Pancreas (tissue), 10 donors: Measurements from ENCODE around the gene CDC23. TPM values are rescaled to one million over a fixed set of nuclear protein-coding genes. Genes with fewer than 3 reads are reported as not detected.

Experiments used
- ATAC-seq, 4 donors: fragments of 200-7000 bp; cut with Tn5 transposase; one replicate each; pipeline versions ENCODE4 v1.8.0 to v1.9.1; 2020; ENCODE audit warnings: mild to moderate bottlenecking in 4 of 4, moderate library complexity in 4 of 4
- DNase-seq, 6 donors: peaks; one replicate each; pipeline ENCODE4 v3.0.0-alpha.2; 2020
- FAIRE-seq: peaks from 2 replicates; lab custom pipeline; 2012; peaks lifted over from hg19 to GRCh38; lab: Jason Lieb, UNC
- H3K27ac ChIP-seq, 4 donors: fragments of 200-600 bp; sonication (generic); 1 replicate in 3 of 4; 2 replicates in 1 of 4; pipeline versions ENCODE4 v1.5.0 to v1.8.0; 2020
- H3K27me3 ChIP-seq, 4 donors: fragments of 200-600 bp; one replicate each; pipeline ENCODE4 v1.8.0; 2021
- H3K36me3 ChIP-seq, 3 donors: fragments of 200-600 bp; sonication (generic) in 1 of 3; one replicate each; pipeline versions ENCODE4 v1.5.0 to v1.8.0; 2020 to 2021
- H3K4me1 ChIP-seq, 3 donors: fragments of 200-600 bp; one replicate each; pipeline ENCODE4 v1.8.0; 2021
- H3K4me3 ChIP-seq, 4 donors: fragments of 200-600 bp; sonication (generic) in 2 of 4; one replicate each; pipeline versions ENCODE4 v1.5.0 to v1.8.0; 2020 to 2021
- H3K9me3 ChIP-seq, 4 donors: fragments of 200-600 bp; one replicate each; pipeline ENCODE4 v1.8.0; 2021
- CTCF ChIP-seq, 4 donors: fragments of 200-600 bp; sonication (generic) in 3 of 4; IDR thresholded peaks; one replicate each; pipeline versions ENCODE4 v1.5.0 to v1.8.0; 2021; ENCODE audit warnings: antibody characterized with exemption in 4 of 4
- WGBS, 2 donors: extraction: QIAGEN DNeasy Blood & Tissue Kit; methylation state at CpG; one replicate each; pipeline ENCODE4 v1.1.7; 2013; 5-methylcytosine and 5-hydroxymethylcytosine counted together
- intact Hi-C, 3 donors: fragments of 100-400 bp; cut with DNase I; formaldehyde crosslinking; loops; one replicate each; pipeline versions ENCODE4 v1.11.1 to v1.14.2; 2022
- polyA plus RNA-seq, 2 donors: library from polyadenylated mRNA; stranded (reverse); fragments of 200-250 nt; gene quantifications; one replicate each; pipeline ENCODE4 v1.2.3, GENCODE V29; 2013
- total RNA-seq, 6 donors: library from RNA; stranded (reverse); fragmentation: NEBNext Ultra II Directional in 4 of 6; extraction: Animal tissue kit (Norgen Biotek cat#: 25700) in 4 of 6; gene quantifications; one replicate each; pipeline versions ENCODE4 v1.2.1 to v1.2.4, GENCODE V29; 2021 to 2023
- donor health status: healthy with polysubstance abuse.
- donor health status: DM: no; HTN: no; CAD: no; lungs with moderate emphysema.
- donor health status: DM: no; HTN: no; CAD: no.
- donor health status: control.
- donor health status: control.
- donor health status: Bipolar disorder and iron deficiency.
- donor health status: DM: yes; HTN: yes; CAD: no.
- donor health status: DM: no; HTN: no; CAD: no.
- donor health status: DM: no; HTN: no; CAD: no.
- donor health status: DM: yes; HTN: yes; CAD: no.

CDC23 gene
- total and polyA plus RNA-seq, 8 donors, result 4.8 to 12.1 (median 8.1) TPM

- no peak for ATAC-seq
- H3K4me1 ChIP-seq, result peaks cover 0 to 7% (median 0%) of the 10 kb centered on the region in 3 donors
- peak overlapping the region in 2 of 4 donors; percentile 61 to 67 for H3K4me3 ChIP-seq
- no peak for DNase-seq
- no peak for TF ChIP-seq CTCF (IDR thresholded peaks at IDR 0.05)
- intact Hi-C loops, result loop anchor here in 2 of 3 donors (10.0 kb wide), 1 partner anchor 65 kb away; no protein-coding TSS in a partner anchor
- FAIRE-seq, result no peak
- H3K27me3 ChIP-seq, result no peaks in the 10 kb centered on the region
- 50 to 54% methylated on average over 3 of the region's 3 CpGs for WGBS, 2 donors
- H3K27ac ChIP-seq, result no peak overlapping the region
- H3K9me3 ChIP-seq, result no peaks in the 10 kb centered on the region
- no peaks in the 10 kb centered on the region for H3K36me3 ChIP-seq
These were observed 73.4 kb downstream of the CDC23 start for GRCh38 chr5:138139781-138140090.

- TF ChIP-seq CTCF (IDR thresholded peaks at IDR 0.05), result no peak
- intact Hi-C loops, result loop anchor here in 2 of 3 donors (10.0 kb wide), 1 partner anchor 64 kb away; no protein-coding TSS in a partner anchor
- H3K4me1 ChIP-seq, result peaks cover 0 to 7% (median 0%) of the 10 kb centered on the region in 3 donors
- H3K4me3 ChIP-seq, result peak within 1 kb of the TSS; percentile 48 to 67 (median 57)
- ATAC-seq (peak; percentile 98 to 100 (median 99)), FAIRE-seq (no peak), DNase-seq (peak; percentile 72 to 91 (median 76))
- no peaks in the 10 kb centered on the region for H3K27me3 ChIP-seq
- H3K27ac ChIP-seq, result no peak within 1 kb of the TSS
- WGBS, 2 donors, result 2 to 3% methylated on average over 31 of the region's 31 CpGs
- no peaks in the 10 kb centered on the region for H3K9me3 ChIP-seq
- no peaks in the 10 kb centered on the region for H3K36me3 ChIP-seq
These were observed 74.0 kb downstream of the CDC23 start, which contains the start of gene NME5 for GRCh38 chr5:138138949-138139780. TSS of gene NME5 (minus strand) at chr5:138139428. CDS start at chr5:138138780, 648 bp downstream.

Other genes starting within 250 kb of the CDC23 start
- 10 to 100 TPM in 5 of 6 donors, 1 to 10 TPM in 1; 9.6 to 17.8 (median 12.2) TPM for gene FAM13B, start 180.2 kb downstream of the CDC23 start, total RNA-seq
- gene FAM13B, start 180.2 kb downstream of the CDC23 start, polyA plus RNA-seq, result 1 to 10 TPM; 5.6 to 9.3 TPM
- gene WNT8A, start 129.3 kb downstream of the CDC23 start, total RNA-seq, result not detected
- gene WNT8A, start 129.3 kb downstream of the CDC23 start, polyA plus RNA-seq, result not detected
- 1 to 10 TPM; 1.8 to 4.3 (median 2.5) TPM for gene NME5, start 73.9 kb downstream of the CDC23 start, total RNA-seq
- gene NME5, start 73.9 kb downstream of the CDC23 start, polyA plus RNA-seq, result 1 to 10 TPM; 5.6 to 9.2 TPM
- 10 to 100 TPM; 18.1 to 42.1 (median 29.4) TPM for gene BRD8, start 34.7 kb downstream of the CDC23 start, total RNA-seq
- gene BRD8, start 34.7 kb downstream of the CDC23 start, polyA plus RNA-seq, result 10 to 100 TPM; 49.7 to 69.7 TPM
- gene KIF20A, start 34.2 kb downstream of the CDC23 start, total RNA-seq, result 1 to 10 TPM in 1 of 6 donors, under 1 TPM in 4, not detected in 1; 0.25 to 1.0 (median 0.32) TPM
- gene KIF20A, start 34.2 kb downstream of the CDC23 start, polyA plus RNA-seq, result under 1 TPM; 0.05 to 0.19 TPM
- gene GFRA3, start 61.3 kb upstream of the CDC23 start, total RNA-seq, result 1 to 10 TPM; 1.0 to 2.6 (median 1.3) TPM
- gene GFRA3, start 61.3 kb upstream of the CDC23 start, polyA plus RNA-seq, result under 1 TPM; 0.47 to 0.57 TPM
- gene CDC25C, start 118.5 kb upstream of the CDC23 start, total RNA-seq, result under 1 TPM in 3 of 6 donors, not detected in 3; 0.09 to 0.19 (median 0.17) TPM
- under 1 TPM in 1 of 2 donors, not detected in 1; 0.09 TPM for gene CDC25C, start 118.5 kb upstream of the CDC23 start, polyA plus RNA-seq
- gene FAM53C, start 124.9 kb upstream of the CDC23 start, total RNA-seq, result 10 to 100 TPM; 14.7 to 18.9 (median 16.9) TPM
- 10 to 100 TPM; 13.0 to 13.5 TPM for gene FAM53C, start 124.9 kb upstream of the CDC23 start, polyA plus RNA-seq
- gene KDM3B, start 139.4 kb upstream of the CDC23 start, total RNA-seq, result 10 to 100 TPM; 17.9 to 38.3 (median 25.3) TPM
- 10 to 100 TPM; 14.3 to 24.8 TPM for gene KDM3B, start 139.4 kb upstream of the CDC23 start, polyA plus RNA-seq
- gene REEP2, start 225.7 kb upstream of the CDC23 start, total RNA-seq, result 1 to 10 TPM in 3 of 6 donors, under 1 TPM in 3; 0.41 to 3.3 (median 1.3) TPM
- 10 to 100 TPM; 12.4 to 22.6 TPM for gene REEP2, start 225.7 kb upstream of the CDC23 start, polyA plus RNA-seq